Common myeloid progenitor, CD34-positive (primary cell): ENCODE data around the gene DCN.

Source experiments
- CTCF ChIA-PET: fragments of 350-600 bp; sonication (Branson Sonifier 250); formaldehyde crosslinking; loops from one replicate; lab custom pipeline; 2021; ENCODE audit warnings: antibody characterized with exemption; lab: Charles Lee
- POLR2A ChIA-PET: fragments of 350-600 bp; sonication (Branson Sonifier 250); formaldehyde crosslinking; loops from one replicate; lab custom pipeline; 2021; ENCODE audit warnings: antibody characterized with exemption; lab: Charles Lee
- DNase-seq, 3 donors: peaks; one replicate each; pipeline versions ENCODE4 v3.0.0 to v3.0.0-alpha.2; 2013
- H3K27ac ChIP-seq, 2 experiments: 1 replicate in 1 of 2; 2 replicates in 1 of 2; pipeline ENCODE4 v1.7.0; 2013; ENCODE audit warnings: inconsistent platforms in 2 of 2, low read length in 2 of 2, mild to moderate bottlenecking in 2 of 2, low read depth in 1 of 2, moderate library complexity in 1 of 2; ENCODE audit not compliant: severe bottlenecking in 2 of 2, insufficient read depth in 1 of 2, poor library complexity in 1 of 2
- H3K27me3 ChIP-seq, 5 experiments: replicated peaks in 2 of 5; 1 replicate in 3 of 5; 2 replicates in 2 of 5; pipeline versions ENCODE4 v1.6.1 to v1.7.0; 2013; ENCODE audit warnings: low read length in 4 of 5, mild to moderate bottlenecking in 2 of 5, moderate library complexity in 2 of 5, inconsistent platforms in 1 of 5; ENCODE audit not compliant: insufficient read depth in 5 of 5, control insufficient read depth in 4 of 5
- H3K36me3 ChIP-seq, 4 experiments: 1 replicate in 2 of 4; 2 replicates in 2 of 4; pipeline versions ENCODE4 v1.6.1 to v1.7.0; 2013; ENCODE audit warnings: low read length in 3 of 4, control low read depth in 1 of 4, mild to moderate bottlenecking in 1 of 4; ENCODE audit not compliant: control insufficient read depth in 4 of 4, insufficient read depth in 4 of 4
- H3K4me1 ChIP-seq, 4 experiments: 1 replicate in 3 of 4; 2 replicates in 1 of 4; pipeline versions ENCODE4 v1.6.1 to v1.7.1; 2013; ENCODE audit warnings: low read length in 3 of 4, mild to moderate bottlenecking in 3 of 4, control low read depth in 1 of 4, inconsistent platforms in 1 of 4, moderate library complexity in 1 of 4; ENCODE audit not compliant: control insufficient read depth in 4 of 4, insufficient read depth in 4 of 4; ENCODE audit errors: control extremely low read depth in 1 of 4
- H3K4me3 ChIP-seq, 7 experiments: 1 replicate in 4 of 7; 2 replicates in 3 of 7; pipeline versions ENCODE4 v1.5.1 to v1.7.0; 2013; ENCODE audit warnings: mild to moderate bottlenecking in 7 of 7, low read length in 6 of 7, moderate library complexity in 6 of 7, inconsistent platforms in 2 of 7, low read depth in 2 of 7, control low read depth in 1 of 7; ENCODE audit not compliant: insufficient read depth in 4 of 7, control insufficient read depth in 1 of 7; ENCODE audit errors: extremely low read depth in 1 of 7
- H3K9me3 ChIP-seq, 5 experiments: 1 replicate in 4 of 5; 2 replicates in 1 of 5; pipeline versions ENCODE4 v1.6.1 to v1.7.1; 2013; ENCODE audit warnings: low read length in 4 of 5, mild to moderate bottlenecking in 2 of 5, inconsistent platforms in 1 of 5, low read depth in 1 of 5, moderate library complexity in 1 of 5; ENCODE audit not compliant: control insufficient read depth in 4 of 5, insufficient read depth in 2 of 5; ENCODE audit errors: control extremely low read depth in 1 of 5
- WGBS: methylation state at CpG from one replicate; pipeline ENCODE4 v1.1.5; 2013; ENCODE audit not compliant: insufficient coverage; 5-methylcytosine and 5-hydroxymethylcytosine counted together

The DCN gene

DNA sequence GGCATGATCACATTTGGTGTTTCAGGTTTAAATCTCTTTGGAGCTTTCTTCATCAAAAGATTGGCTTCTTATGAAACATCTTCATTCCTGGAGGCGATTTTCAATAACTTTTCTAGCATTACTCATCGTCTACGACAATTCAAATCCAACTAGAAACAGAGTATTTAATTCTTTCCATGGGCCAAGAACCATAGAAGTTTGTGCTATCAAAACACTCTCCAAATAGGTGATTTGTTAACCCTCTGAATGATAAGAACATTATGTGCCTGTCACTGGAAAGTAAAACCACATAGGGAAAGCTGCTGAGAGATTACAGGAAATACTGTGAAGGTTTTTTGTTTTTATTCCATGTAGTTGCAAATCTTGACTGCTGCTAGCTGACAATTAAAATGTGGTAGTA, 6.9 kb upstream of the DCN start:
- Histone ChIP-seq H3K27ac (no peak overlapping the region), H3K9me3 (no peaks in the 10 kb centered on the region), H3K4me1 (peaks cover 0 to 3% (median 0%) of the 10 kb centered on the region in 4 experiments), H3K36me3 (no peaks in the 10 kb centered on the region), H3K27me3 (no peaks in the 10 kb centered on the region), H3K4me3 (no peak overlapping the region)
- CTCF ChIA-PET: no interaction called here
- POLR2A ChIA-PET: interaction anchor here (0.6 kb wide), 1 partner anchor 934 kb away, joined by 3 read pairs; no protein-coding TSS in a partner anchor
- DNase-seq: no peak
- 100% methylated on average over 3 of the region's 3 CpGs for WGBS

DNA sequence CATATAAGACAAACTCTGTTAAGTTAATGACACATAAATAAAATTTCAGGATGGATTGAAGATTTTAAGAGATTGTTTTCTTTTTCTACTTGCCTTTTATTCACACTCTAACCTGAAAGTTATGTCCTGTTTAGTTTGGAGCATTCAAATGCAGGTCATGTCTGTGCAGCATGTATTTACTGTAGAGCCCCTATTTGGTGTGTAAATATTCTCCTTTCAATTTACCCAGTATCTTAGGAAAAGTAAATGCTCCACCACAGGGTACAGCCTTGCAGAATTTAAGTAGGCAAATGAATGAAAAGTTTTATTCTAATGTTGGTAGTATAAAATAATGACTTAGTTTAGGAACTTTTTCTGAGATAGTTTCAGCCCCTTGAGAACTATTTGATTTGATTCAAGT, 6.2 kb upstream of the DCN start:
- Histone ChIP-seq H3K4me3 (no peak overlapping the region), H3K4me1 (peaks cover 0 to 3% (median 0%) of the 10 kb centered on the region in 4 experiments), H3K9me3 (no peaks in the 10 kb centered on the region), H3K27me3 (no peaks in the 10 kb centered on the region), H3K27ac (no peak overlapping the region), H3K36me3 (no peaks in the 10 kb centered on the region)
- ChIA-PET CTCF (no interaction called here), POLR2A (interaction anchor here (0.6 kb wide), 1 partner anchor 935 kb away, joined by 3 read pairs; no protein-coding TSS in a partner anchor)
- no peak for DNase-seq

DNA sequence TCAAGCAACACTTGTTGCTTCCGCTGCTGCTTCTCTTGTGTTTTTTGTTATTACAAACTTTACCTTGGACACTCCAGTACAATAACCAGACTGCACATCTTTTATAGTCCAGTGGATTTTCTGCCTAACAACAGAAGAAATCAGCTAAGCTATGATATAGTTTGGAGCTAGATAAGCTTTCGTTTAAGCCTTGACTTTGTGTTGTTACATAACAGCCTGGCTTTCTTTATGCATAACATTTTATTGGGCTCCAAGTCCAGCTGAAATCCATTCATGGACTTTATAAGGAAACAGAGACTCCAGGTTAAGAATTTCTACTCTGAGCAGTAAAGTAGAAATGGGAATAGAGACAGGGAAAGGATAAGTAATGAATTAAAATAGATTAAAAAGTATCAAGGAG, 3.5 kb upstream of the DCN start:
- Histone ChIP-seq H3K27ac (no peak overlapping the region), H3K9me3 (no peaks in the 10 kb centered on the region), H3K4me1 (peaks cover 0 to 5% (median 0%) of the 10 kb centered on the region in 4 experiments), H3K36me3 (no peaks in the 10 kb centered on the region), H3K27me3 (no peaks in the 10 kb centered on the region), H3K4me3 (no peak overlapping the region)
- no peak for DNase-seq
- ChIA-PET CTCF (no interaction called here), POLR2A (no interaction called here)
- 100% methylated on average over 2 of the region's 2 CpGs for WGBS

DNA sequence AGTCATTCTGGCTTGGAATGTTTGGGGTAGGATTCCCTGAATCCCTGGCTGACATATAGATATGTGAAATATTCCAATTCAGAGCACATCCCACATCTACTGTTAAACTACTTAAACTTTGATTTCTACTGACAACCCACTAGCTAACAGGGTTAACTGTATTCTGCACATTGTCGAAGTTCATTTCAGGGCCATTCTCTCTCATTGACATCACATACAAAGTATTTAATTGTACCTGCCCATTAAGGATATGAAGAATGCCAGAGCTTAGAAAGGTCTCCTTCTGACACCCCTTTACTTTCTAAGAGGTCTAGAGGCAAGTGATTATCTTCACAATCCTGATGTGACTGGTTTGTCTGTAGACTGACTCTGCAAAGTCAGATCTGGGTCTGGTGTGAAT, 2.8 kb upstream of the DCN start:
- H3K27ac ChIP-seq: no peak overlapping the region
- ChIA-PET POLR2A (no interaction called here), CTCF (interaction anchor here (1.3 kb wide), 1 partner anchor 144 kb away, joined by 4 read pairs; no protein-coding TSS in a partner anchor)
- H3K9me3 ChIP-seq: no peaks in the 10 kb centered on the region
- H3K4me1 ChIP-seq: peaks cover 0 to 5% (median 0%) of the 10 kb centered on the region in 4 experiments
- H3K4me3 ChIP-seq: no peak overlapping the region
- WGBS: 100% methylated on average over 1 of the region's 1 CpG
- no peaks in the 10 kb centered on the region for H3K27me3 ChIP-seq
- no peak for DNase-seq
- no peaks in the 10 kb centered on the region for H3K36me3 ChIP-seq

DNA sequence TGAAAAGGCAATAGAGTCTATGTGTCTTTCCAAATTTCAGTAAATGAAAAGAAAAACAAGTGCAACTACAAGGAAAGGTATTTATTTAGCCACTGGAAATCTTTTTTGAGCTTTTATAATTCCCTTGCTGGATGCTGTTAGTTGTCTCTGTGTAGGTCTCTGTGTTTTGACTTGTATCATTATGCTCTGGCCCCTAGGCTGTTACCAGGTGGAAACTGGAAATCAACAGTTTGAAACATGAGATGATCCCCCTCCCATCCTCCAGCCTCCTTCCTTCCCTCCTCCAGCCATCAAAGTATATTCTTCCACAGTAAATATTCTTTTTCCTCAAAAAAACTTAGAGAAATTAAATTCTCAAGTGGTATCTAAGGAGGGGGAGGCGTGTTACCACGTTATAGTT, 934 bp upstream of the DCN start:
- no peaks in the 10 kb centered on the region for H3K27me3 ChIP-seq
- H3K4me1 ChIP-seq: peaks cover 0 to 2% (median 0%) of the 10 kb centered on the region in 4 experiments
- 88% methylated on average over 2 of the region's 2 CpGs for WGBS
- H3K36me3 ChIP-seq: no peaks in the 10 kb centered on the region
- H3K27ac ChIP-seq: no peak overlapping the region
- H3K4me3 ChIP-seq: no peak overlapping the region
- ChIA-PET POLR2A (no interaction called here), CTCF (no interaction called here)
- DNase-seq: no peak
- no peaks in the 10 kb centered on the region for H3K9me3 ChIP-seq

DNA sequence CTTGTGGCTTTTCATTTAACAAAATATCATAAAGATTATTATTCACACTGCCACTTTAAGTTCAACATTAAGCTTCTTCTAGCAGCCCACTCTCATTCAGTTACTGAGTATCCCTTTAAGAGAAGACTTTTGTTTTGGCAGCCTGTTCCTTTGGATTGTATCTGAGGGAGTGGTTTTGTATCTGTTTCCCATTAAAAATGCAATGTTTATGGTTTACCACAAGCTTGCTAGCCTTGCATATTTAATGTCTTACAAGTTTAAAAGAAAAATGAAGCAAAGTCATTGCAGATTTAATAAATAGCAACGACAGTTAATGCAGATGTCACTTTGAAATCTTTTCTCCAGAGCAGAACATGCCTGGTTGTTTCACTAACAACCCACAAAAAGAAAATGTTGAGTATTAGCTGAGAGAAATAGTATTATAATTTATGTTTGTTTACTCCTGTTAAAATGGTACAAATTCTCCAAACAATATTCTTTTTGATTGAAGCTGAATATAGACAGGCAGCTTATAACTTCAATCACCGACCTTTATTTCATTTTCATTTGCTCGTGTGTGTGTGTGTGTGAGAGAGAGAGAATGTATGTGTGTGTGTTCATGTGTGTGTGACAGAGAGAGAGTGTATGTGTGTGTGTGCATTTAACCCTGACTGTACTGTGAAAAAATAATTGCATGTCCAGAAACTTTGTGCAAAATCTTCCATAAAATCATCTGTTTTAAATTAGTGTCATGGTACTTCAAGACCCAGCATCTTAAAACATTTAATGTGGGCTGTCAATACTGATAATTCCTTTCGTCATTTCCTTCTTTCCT, 1.8 kb downstream of the DCN start:
- POLR2A ChIA-PET: no interaction called here

DNA sequence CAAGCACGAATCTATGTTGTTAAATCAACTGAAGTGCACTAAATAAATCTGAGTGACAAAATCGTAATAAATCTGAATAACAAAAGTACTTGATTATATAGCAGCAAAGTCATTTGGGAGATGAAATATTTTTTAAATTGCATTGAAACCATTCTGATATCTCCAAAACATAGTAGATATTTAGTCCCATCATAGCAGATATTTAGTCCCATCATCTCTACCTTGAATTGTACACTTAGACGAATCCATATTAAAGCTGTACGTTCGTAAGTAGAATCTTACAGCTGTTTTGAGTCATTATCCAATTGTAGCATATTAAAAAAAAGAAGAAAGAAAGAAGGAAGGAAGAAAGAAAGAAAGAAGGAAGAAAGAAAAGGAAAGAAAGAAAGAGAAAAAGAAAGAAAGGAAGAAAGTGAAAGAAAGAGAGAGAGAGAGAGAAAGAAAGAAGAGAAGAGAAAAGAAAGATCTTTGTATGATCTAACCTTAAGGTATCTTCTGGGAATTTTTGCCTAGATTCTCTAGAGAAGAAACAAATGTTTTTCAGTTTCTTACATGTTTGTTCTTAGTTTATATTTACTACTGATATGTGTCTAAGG, 2.6 kb downstream of the DCN start:
- Histone ChIP-seq H3K9me3 (no peaks in the 10 kb centered on the region), H3K27ac (no peak overlapping the region), H3K27me3 (peaks cover 0 to 2% (median 0%) of the 10 kb centered on the region in 5 experiments), H3K4me3 (no peak overlapping the region), H3K36me3 (no peaks in the 10 kb centered on the region), H3K4me1 (peaks cover 0 to 2% (median 0%) of the 10 kb centered on the region in 4 experiments)
- ChIA-PET CTCF (interaction anchor here (1.8 kb wide), 1 partner anchor 71 kb away, joined by 4 read pairs; no protein-coding TSS in a partner anchor), POLR2A (no interaction called here)
- no peak for DNase-seq
- no CpG with 5 or more reads among the region's 5 CpGs for WGBS

More for the DNA sequence above, 1.8 kb downstream of the DCN start:
- peaks cover 0 to 1% (median 0%) of the 10 kb centered on the region in 5 experiments for H3K27me3 ChIP-seq
- WGBS: 100% methylated on average over 1 of the region's 4 CpGs
- CTCF ChIA-PET: interaction anchor here (1.8 kb wide), 1 partner anchor 72 kb away, joined by 4 read pairs; no protein-coding TSS in a partner anchor
- H3K4me3 ChIP-seq: no peak overlapping the region
- no peak for DNase-seq
- H3K36me3 ChIP-seq: no peaks in the 10 kb centered on the region
- no peaks in the 10 kb centered on the region for H3K9me3 ChIP-seq
- H3K27ac ChIP-seq: no peak overlapping the region
- H3K4me1 ChIP-seq: peaks cover 0 to 2% (median 0%) of the 10 kb centered on the region in 4 experiments
